22Rv1 (cell line): Measurements from ENCODE around the gene MTCL1.
A peak's percentile ranks its signal among the peaks of the same experiment; 100 is the strongest.

ENCODE experiments used
- H3K27ac ChIP-seq: fragments of 450-650 bp; 2 replicates; pipeline ENCODE4 v1.5.1; 2017
- CTCF ChIP-seq: fragments of 450-650 bp; IDR thresholded peaks from 2 replicates; pipeline ENCODE4 v1.5.1; 2017; ENCODE audit warnings: mild to moderate bottlenecking
- ZFX ChIP-seq: fragments of 450-650 bp; IDR thresholded peaks from 2 replicates; pipeline ENCODE4 v1.6.1; 2017; ENCODE audit warnings: antibody characterized with exemption, borderline replicate concordance

MTCL1 gene

GRCh38 chr18:8705238-8705960 lies at the start of gene MTCL1:
Gene MTCL1, plus strand, starts transcription at chr18:8705556. Its CDS starts 105 bp downstream, at chr18:8705661.
- H3K27ac ChIP-seq, result peak within 1 kb of the TSS; percentile 15; the same call in 1 of the 2 replicates
- no peak for TF ChIP-seq ZFX
- no peak for TF ChIP-seq CTCF

GRCh38 chr18:8656232-8656631 lies 49.1 kb upstream of the MTCL1 start:
- TF ChIP-seq ZFX, result no peak
- no peak for TF ChIP-seq CTCF
- H3K27ac ChIP-seq, result no peak overlapping the region

- TF ChIP-seq CTCF (no peak), ZFX (no peak)
- H3K27ac ChIP-seq, result no peak overlapping the region
Observed at GRCh38 chr18:8657050-8657820, 48.1 kb upstream of the MTCL1 start.

- H3K27ac ChIP-seq, result no peak overlapping the region
- TF ChIP-seq CTCF (no peak), ZFX (no peak)
Observed at GRCh38 chr18:8657873-8658470, 47.4 kb upstream of the MTCL1 start.

- TF ChIP-seq CTCF (no peak), ZFX (no peak)
- H3K27ac ChIP-seq, result no peak overlapping the region
Observed at GRCh38 chr18:8658858-8659485, 46.4 kb upstream of the MTCL1 start.

- no peak overlapping the region for H3K27ac ChIP-seq
- TF ChIP-seq ZFX, result no peak
- TF ChIP-seq CTCF, result no peak
Observed at GRCh38 chr18:8659609-8660242, 45.6 kb upstream of the MTCL1 start.
